GM12801 (cell line): ENCODE measurements around the gene CDC14B.

Experiments used
- TF ChIP-seq, protein P1 (sequence below): IDR thresholded peaks from one replicate; pipeline ENCODE4 v1.5.1; 2011; ENCODE audit warnings: control low read depth; ENCODE audit not compliant: insufficient read length; ENCODE audit errors: extremely low read depth

The CDC14B gene

GRCh38 chr9:96619491-96620180 lies at the start of gene CDC14B:
TSS of gene CDC14B (minus strand) at chr9:96619843. CDS start at chr9:96619378, 465 bp downstream.
- TF ChIP-seq, protein P1, sequence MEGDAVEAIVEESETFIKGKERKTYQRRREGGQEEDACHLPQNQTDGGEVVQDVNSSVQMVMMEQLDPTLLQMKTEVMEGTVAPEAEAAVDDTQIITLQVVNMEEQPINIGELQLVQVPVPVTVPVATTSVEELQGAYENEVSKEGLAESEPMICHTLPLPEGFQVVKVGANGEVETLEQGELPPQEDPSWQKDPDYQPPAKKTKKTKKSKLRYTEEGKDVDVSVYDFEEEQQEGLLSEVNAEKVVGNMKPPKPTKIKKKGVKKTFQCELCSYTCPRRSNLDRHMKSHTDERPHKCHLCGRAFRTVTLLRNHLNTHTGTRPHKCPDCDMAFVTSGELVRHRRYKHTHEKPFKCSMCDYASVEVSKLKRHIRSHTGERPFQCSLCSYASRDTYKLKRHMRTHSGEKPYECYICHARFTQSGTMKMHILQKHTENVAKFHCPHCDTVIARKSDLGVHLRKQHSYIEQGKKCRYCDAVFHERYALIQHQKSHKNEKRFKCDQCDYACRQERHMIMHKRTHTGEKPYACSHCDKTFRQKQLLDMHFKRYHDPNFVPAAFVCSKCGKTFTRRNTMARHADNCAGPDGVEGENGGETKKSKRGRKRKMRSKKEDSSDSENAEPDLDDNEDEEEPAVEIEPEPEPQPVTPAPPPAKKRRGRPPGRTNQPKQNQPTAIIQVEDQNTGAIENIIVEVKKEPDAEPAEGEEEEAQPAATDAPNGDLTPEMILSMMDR = no peak

DNA sequence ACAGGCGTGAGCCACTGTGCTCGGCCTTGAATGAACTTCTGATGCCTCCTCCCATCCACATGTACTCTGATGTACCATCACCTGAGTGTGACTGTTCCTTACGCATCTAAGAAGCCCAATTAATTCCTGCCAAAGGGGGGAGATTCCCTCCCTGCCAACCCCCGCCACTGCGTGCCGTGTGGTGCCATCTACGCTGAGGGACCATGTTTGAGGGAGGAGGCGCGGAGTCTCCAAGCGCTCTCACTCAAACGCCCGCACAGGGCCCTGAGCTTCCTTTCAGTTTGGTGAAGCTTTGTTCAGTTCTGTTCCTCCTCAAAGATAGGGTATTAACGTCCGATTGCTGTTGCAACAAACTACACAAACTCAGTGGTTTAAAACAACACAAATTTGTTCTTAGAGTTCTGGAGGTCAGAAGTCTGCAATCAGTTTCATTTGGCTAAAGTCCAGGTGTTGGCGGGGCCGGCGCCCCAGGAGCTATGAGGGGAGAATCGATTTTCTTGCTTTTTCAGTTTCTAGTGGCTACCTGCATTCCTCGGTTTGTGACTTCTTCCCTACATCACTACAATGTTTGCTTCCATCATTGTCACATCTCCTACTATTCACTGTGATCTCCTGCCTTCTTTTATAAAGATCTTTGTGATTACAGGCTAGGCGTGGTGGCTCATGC lies 49.4 kb upstream of the CDC14B start:
- TF ChIP-seq, protein P1 = no peak

GRCh38 chr9:96667363-96667728 lies 47.7 kb upstream of the CDC14B start:
- TF ChIP-seq, protein P1 = no peak

DNA sequence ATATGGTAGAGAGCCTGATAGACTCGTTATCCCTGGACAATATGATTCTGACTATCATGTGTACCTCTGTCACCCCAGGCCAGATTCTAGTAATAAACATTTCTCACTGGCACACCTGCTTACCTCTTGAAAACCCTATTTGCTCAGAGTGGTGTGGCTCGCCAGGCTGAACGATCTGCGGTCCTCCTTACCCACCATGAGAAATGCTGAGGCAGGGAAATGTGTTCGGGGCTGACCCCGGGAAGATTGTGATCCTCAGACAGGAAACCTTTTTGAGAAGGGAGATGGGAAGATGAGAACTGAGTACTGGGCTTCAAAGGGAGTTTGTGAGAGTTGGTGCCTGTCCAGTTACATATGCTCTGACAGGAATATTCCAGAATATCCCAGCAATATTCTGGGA lies 46.1 kb upstream of the CDC14B start:
- TF ChIP-seq, protein P1 = no peak

GRCh38 chr9:96663506-96664120 lies 44.0 kb upstream of the CDC14B start:
- TF ChIP-seq, protein P1 = no peak

GRCh38 chr9:96661711-96662110 lies 42.1 kb upstream of the CDC14B start:
- TF ChIP-seq, protein P1 = no peak

- TF ChIP-seq, protein P1 = no peak
Observed at GRCh38 chr9:96660692-96661248, 41.1 kb upstream of the CDC14B start.
